Fibroblast of pulmonary artery (primary cell): ENCODE measurements around the gene PCSK5.

Experiments
- DNase-seq: peaks from one replicate; pipeline ENCODE4 v3.0.0-alpha.2; 2010; ENCODE audit warnings: low read depth
- H3K4me3 ChIP-seq: replicated peaks from 2 replicates; pipeline ENCODE4 v1.5.1; 2011; ENCODE audit warnings: low read depth, mild to moderate bottlenecking, control low read depth, low read length, moderate library complexity
- CTCF ChIP-seq: IDR thresholded peaks from 2 replicates; pipeline ENCODE4 v1.5.1; 2011; ENCODE audit warnings: mild to moderate bottlenecking, control low read depth, low read length, inconsistent platforms; ENCODE audit errors: missing control alignments

Gene PCSK5

GRCh38 chr9:75930730-75931321 lies 40.4 kb downstream of the PCSK5 start:
- H3K4me3 ChIP-seq, result no peak overlapping the region
- TF ChIP-seq CTCF, result no peak
- no peak for DNase-seq

DNA sequence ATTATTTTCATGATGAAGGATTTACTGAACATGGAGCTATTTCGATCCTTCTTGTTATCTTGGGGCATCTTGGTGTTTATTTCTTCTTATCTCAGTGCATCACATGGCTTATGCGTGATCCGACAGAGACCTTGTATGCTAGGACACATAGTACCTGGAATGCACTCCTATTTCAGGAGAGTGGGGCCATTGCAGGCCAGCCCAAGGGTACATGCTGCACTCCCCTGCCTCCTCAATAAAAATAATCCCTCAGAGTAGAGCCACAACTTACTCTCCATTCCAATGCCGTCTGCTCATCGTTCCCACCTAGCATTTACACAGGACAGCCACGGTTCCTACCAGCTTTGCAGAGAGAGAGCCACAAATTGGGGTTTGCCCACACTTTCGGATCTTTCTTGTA lies 43.5 kb downstream of the PCSK5 start:
- TF ChIP-seq CTCF, result no peak
- no peak for DNase-seq
- no peak overlapping the region for H3K4me3 ChIP-seq

DNA sequence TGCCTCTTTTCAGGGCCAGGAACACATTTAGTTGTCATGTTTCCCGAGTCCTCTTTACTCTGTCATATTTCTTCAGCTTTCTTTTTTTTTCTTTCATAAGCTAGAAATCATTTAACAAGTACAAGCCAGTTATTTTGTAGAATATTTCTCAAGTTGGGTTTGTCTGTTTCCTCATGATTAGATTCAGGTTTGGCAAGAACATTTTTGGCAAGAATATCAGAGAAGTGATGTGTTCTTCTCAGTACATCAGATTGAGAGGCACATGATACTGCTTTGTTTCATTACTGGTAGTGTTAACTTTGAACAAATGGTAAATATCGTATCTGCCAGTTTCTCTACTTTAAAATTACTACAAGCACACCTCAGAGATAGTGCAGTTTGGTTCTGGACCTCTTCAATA lies 45.1 kb downstream of the PCSK5 start:
- no peak overlapping the region for H3K4me3 ChIP-seq
- no peak for DNase-seq
- TF ChIP-seq CTCF, result no peak

- peak; percentile 6 for DNase-seq
- H3K4me3 ChIP-seq, result no peak overlapping the region
- TF ChIP-seq CTCF, result no peak
Measured at GRCh38 chr9:75937521-75938258, 47.2 kb downstream of the PCSK5 start.

DNA sequence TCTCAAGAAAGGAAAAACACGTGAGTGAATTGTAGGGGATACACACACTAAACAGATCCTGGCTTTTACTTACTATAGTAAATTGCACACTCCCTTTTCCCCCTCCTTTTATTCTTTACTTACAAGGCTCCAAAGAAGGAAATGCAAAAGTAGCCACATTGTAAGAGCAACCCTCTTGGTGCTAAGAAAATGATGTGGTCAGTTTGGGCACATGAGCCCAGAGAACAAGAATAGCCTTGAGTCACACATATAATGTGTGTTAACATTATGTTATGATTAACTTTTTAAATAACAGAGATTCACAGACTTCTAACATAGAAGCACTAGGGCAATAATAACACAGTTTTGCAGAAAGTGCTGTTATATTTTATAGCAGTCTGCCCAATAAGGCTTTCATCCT lies 48.5 kb downstream of the PCSK5 start:
- no peak for TF ChIP-seq CTCF
- no peak overlapping the region for H3K4me3 ChIP-seq
- no peak for DNase-seq

GRCh38 chr9:75939536-75940111 lies 49.2 kb downstream of the PCSK5 start:
- DNase-seq, result no peak
- no peak for TF ChIP-seq CTCF
- no peak overlapping the region for H3K4me3 ChIP-seq
